GM12892 (cell line): ENCODE results near the gene MTMR1.

ENCODE experiments used
- POLR2A ChIP-seq: IDR thresholded peaks from 2 replicates; pipeline ENCODE4 v1.6.1; 2011; ENCODE audit warnings: low read depth, low read length, control low read depth
- POLR2AphosphoS5 ChIP-seq: IDR thresholded peaks from 2 replicates; pipeline ENCODE4 v1.6.1; 2011; ENCODE audit warnings: low read depth, low read length, control low read depth
- TAF1 ChIP-seq: IDR thresholded peaks from 2 replicates; pipeline ENCODE4 v1.6.1; 2011; ENCODE audit warnings: low read depth, mild to moderate bottlenecking, control low read depth, low read length, borderline replicate concordance

DNA sequence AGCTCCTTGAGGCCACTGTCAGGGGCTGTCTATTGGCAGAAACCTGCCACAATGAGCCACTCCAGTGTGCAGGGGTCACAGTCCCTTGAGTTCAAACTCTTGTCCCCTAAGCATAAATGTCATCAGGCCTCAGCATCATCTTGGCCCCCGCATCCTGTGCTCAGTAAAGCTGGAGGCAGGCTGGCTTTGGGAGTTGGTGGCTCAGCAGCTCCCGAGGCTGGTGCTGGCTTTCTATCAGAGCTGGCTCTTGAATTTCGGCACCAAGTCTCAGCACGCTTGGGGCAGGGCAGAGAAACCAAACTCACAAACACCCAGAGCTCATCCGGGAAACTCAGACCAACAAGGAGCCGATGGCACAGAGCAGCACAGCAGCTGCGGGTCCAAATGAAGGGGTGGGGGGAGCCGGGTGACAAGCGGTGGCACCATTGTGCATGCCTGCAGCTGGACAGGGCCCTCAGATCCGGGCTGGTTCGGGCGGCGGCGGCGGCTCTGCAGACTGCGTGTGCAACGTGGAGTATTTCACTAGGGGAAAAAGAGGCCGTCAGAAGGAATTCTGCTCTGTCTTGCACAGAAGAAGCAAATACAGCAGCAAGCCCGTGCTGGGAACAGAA lies 75.5 kb downstream of the MTMR1 start:
- TF ChIP-seq POLR2A (no peak), TAF1 (no peak), POLR2AphosphoS5 (no peak)
